Measurements from ENCODE around the gene ROR2.

The ROR2 gene

DNA sequence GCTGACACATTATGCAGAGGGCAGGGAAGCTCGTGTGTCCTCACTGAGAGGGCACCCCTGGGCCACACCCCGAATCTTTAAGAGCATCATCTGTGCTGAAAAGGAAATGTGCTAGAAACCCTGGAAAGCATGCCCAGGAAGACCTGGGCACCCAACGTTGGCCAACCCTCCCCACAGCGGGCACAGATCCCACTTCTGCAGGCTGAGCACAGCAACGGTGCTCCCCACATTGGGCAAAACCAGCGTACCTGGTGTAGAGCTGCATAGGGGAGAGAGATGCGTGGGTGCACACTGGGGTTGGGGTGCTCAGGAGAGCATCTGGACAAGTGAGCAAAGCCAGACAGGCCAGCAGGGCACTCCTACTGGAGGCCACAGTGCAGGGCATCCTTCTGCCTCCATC, 32.6 kb downstream of the ROR2 start:
- no peak for ATAC-seq (ENCODE audit: insufficient read depth, low read depth)
- no peaks in the 10 kb centered on the region for H3K9me3 ChIP-seq (ENCODE audit: insufficient read depth, low read length, severe bottlenecking)
- no peaks in the 10 kb centered on the region for H3K4me1 ChIP-seq (ENCODE audit: insufficient read depth, low read length)
- TF ChIP-seq EZH2 (IDR thresholded peaks at IDR 0.05; ENCODE audit: borderline replicate concordance, low read depth, low read length, severe bottlenecking) (no peak), CTCF (IDR thresholded peaks at IDR 0.05; ENCODE audit: borderline replicate concordance, extremely low read depth, low read length, poor library complexity, severe bottlenecking) (no peak)
- no peak overlapping the region for H2AFZ ChIP-seq (ENCODE audit: low read depth, low read length)
- no peaks in the 10 kb centered on the region for H4K20me1 ChIP-seq (ENCODE audit: insufficient read depth, low read length)
- H3K4me3 ChIP-seq (ENCODE audit: low read depth in 1 of 2, low read length in 2 of 2): no peak overlapping the region
- no peaks in the 10 kb centered on the region for H3K36me3 ChIP-seq (ENCODE audit: insufficient read depth, low read length)
- no peaks in the 10 kb centered on the region for H3K27me3 ChIP-seq (ENCODE audit: insufficient read depth, low read length, poor library complexity)
- H3K9ac ChIP-seq (ENCODE audit: low read depth, low read length): no peak overlapping the region
- H3K79me2 ChIP-seq (ENCODE audit: insufficient read depth, low read length): no peaks in the 10 kb centered on the region
- no peak overlapping the region for H3K27ac ChIP-seq (ENCODE audit: low read length)
- H3K4me2 ChIP-seq (ENCODE audit: insufficient read depth, low read length): no peak overlapping the region
- DNase-seq: no peak

DNA sequence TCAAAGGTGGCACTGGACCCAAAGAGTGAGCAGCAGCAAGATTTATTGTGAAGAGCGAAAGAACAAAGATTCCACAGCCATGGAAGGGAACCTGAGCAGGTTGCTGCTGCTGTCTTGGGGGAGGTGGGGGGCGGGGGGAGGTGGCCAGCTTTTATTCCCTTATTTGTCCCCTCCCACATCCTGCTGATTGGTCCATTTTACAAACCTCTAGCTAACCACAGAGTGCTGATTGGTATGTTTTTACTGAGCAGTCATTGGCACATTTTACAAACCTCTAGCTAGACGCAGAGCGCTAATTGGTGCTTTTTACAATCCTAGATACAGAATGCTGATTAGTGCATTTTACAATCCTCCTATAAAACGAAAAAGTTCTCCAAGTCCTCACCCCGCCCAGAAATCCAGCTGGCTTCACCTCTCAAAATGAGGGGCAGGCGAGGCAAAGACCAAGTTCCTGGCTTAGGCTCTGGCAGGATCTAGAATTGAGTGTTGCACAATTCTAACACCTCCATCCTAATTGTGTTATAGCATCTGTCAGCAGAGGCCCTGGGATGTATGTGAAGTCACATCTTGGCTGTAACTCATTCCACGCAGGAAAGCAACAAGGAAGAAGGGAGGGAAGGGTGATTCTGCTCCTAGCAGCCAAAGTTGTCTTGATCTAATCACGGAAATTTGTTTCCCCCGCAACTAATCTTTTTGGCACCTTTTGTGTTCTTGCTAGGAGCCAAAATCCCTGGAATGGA, 34.3 kb downstream of the ROR2 start:
- H2AFZ ChIP-seq (ENCODE audit: low read depth, low read length): no peak overlapping the region
- H4K20me1 ChIP-seq (ENCODE audit: insufficient read depth, low read length): no peaks in the 10 kb centered on the region
- no peaks in the 10 kb centered on the region for H3K79me2 ChIP-seq (ENCODE audit: insufficient read depth, low read length)
- no peak overlapping the region for H3K4me2 ChIP-seq (ENCODE audit: insufficient read depth, low read length)
- no peak overlapping the region for H3K4me3 ChIP-seq (ENCODE audit: low read depth in 1 of 2, low read length in 2 of 2)
- no peak overlapping the region for H3K27ac ChIP-seq (ENCODE audit: low read length)
- no peak for DNase-seq
- H3K27me3 ChIP-seq (ENCODE audit: insufficient read depth, low read length, poor library complexity): peaks cover 7% of the 10 kb centered on the region
- TF ChIP-seq CTCF (IDR thresholded peaks at IDR 0.05; ENCODE audit: borderline replicate concordance, extremely low read depth, low read length, poor library complexity, severe bottlenecking): no peak
- TF ChIP-seq EZH2 (IDR thresholded peaks at IDR 0.05; ENCODE audit: borderline replicate concordance, low read depth, low read length, severe bottlenecking): no peak
- H3K9ac ChIP-seq (ENCODE audit: low read depth, low read length): no peak overlapping the region
- no peaks in the 10 kb centered on the region for H3K36me3 ChIP-seq (ENCODE audit: insufficient read depth, low read length)
- no peaks in the 10 kb centered on the region for H3K9me3 ChIP-seq (ENCODE audit: insufficient read depth, low read length, severe bottlenecking)
- no peaks in the 10 kb centered on the region for H3K4me1 ChIP-seq (ENCODE audit: insufficient read depth, low read length)
- ATAC-seq (ENCODE audit: insufficient read depth, low read depth): no peak

- H3K27me3 ChIP-seq (ENCODE audit: insufficient read depth, low read length, poor library complexity): peaks cover 7% of the 10 kb centered on the region
Measured at GRCh38 chr9:91914937-91915336, 35.1 kb downstream of the ROR2 start.

More at GRCh38 chr9:91914937-91915336, 35.1 kb downstream of the ROR2 start:
- no peaks in the 10 kb centered on the region for H3K9me3 ChIP-seq (ENCODE audit: insufficient read depth, low read length, severe bottlenecking)
- no peaks in the 10 kb centered on the region for H4K20me1 ChIP-seq (ENCODE audit: insufficient read depth, low read length)
- ATAC-seq (ENCODE audit: insufficient read depth, low read depth): no peak
- H3K4me1 ChIP-seq (ENCODE audit: insufficient read depth, low read length): no peaks in the 10 kb centered on the region
- no peak overlapping the region for H3K27ac ChIP-seq (ENCODE audit: low read length)
- H3K79me2 ChIP-seq (ENCODE audit: insufficient read depth, low read length): no peaks in the 10 kb centered on the region
- H3K4me3 ChIP-seq (ENCODE audit: low read depth in 1 of 2, low read length in 2 of 2): no peak overlapping the region
- TF ChIP-seq CTCF (IDR thresholded peaks at IDR 0.05; ENCODE audit: borderline replicate concordance, extremely low read depth, low read length, poor library complexity, severe bottlenecking) (no peak), EZH2 (IDR thresholded peaks at IDR 0.05; ENCODE audit: borderline replicate concordance, low read depth, low read length, severe bottlenecking) (no peak)
- H3K36me3 ChIP-seq (ENCODE audit: insufficient read depth, low read length): no peaks in the 10 kb centered on the region
- no peak overlapping the region for H3K4me2 ChIP-seq (ENCODE audit: insufficient read depth, low read length)
- no peak for DNase-seq
- H3K9ac ChIP-seq (ENCODE audit: low read depth, low read length): no peak overlapping the region
- H2AFZ ChIP-seq (ENCODE audit: low read depth, low read length): no peak overlapping the region
